ENCODE results near the gene TAF4.
"Not testable (repeated sequence)": the region's sequence is repeated elsewhere in the genome, so short reads cannot be mapped to it uniquely, and the experiment has no call there.

DNA sequence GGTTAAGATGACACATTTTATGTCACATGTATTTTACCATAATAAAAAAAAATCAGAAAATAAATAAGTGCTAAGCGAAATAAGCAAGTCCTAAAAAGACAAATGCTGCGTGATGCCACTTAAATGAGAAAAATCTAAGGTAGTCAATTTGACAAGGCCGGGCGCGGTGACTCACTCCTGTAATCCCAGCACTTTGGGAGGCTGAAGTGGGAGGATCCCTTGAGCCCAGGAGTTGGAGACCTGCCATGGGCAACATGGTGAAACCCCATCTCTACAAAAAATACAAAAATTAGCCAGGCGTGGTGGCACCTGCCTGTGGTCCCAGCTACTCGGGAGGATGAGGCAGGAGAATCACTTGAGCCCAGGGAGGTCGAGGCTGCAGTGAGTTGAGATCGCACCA, 18.5 kb upstream of the TAF4 start:
- TF ChIP-seq, protein P1, sequence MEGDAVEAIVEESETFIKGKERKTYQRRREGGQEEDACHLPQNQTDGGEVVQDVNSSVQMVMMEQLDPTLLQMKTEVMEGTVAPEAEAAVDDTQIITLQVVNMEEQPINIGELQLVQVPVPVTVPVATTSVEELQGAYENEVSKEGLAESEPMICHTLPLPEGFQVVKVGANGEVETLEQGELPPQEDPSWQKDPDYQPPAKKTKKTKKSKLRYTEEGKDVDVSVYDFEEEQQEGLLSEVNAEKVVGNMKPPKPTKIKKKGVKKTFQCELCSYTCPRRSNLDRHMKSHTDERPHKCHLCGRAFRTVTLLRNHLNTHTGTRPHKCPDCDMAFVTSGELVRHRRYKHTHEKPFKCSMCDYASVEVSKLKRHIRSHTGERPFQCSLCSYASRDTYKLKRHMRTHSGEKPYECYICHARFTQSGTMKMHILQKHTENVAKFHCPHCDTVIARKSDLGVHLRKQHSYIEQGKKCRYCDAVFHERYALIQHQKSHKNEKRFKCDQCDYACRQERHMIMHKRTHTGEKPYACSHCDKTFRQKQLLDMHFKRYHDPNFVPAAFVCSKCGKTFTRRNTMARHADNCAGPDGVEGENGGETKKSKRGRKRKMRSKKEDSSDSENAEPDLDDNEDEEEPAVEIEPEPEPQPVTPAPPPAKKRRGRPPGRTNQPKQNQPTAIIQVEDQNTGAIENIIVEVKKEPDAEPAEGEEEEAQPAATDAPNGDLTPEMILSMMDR (IDR thresholded peaks at IDR 0.05): not testable (repeated sequence)
- TF ChIP-seq POLR2A (IDR thresholded peaks at IDR 0.05): not testable (repeated sequence)

Measured in testis (tissue), 2 donors.